ENCODE measurements around the gene SCTR. TPM values are rescaled to one million over a fixed set of nuclear protein-coding genes. Genes with fewer than 3 reads are reported as not detected.

The SCTR gene
- total and polyA plus RNA-seq, 2 of the 13 experiments (the other 11 are each of a cell fraction or from before 2014, with no cell fraction given): not detected

DNA sequence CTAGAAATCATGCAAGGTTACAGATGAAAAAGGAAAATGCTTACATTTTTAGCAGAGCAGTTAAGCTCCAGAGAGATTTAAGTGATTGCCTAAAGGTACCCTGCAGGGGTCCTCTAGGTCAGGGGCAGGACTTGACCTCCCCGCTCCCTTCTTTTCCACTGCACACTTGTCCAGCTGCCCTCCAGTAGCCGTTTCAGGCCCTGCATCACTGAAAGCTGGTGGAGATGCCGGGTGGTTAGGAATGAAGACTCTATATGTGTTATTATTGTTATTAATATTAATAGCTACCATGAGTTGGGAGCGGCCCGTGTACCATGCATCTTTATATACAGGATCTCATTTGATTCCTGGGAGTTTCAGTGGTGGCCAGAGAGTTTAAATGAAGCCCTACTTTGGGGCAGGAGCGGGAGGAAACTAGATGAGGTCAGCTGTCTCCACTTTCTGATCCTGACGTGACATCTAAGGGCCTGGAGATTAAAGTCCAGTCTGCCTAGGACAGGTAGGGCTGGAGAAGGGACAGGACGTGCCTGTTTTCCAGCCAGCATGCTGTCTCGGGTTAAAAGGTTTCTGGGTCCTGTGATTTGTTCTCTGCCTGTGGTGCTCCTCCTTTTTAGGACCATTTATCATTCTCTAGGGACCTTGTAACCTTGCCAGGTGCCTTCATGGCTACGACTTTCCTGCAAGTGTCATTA lies 90.5 kb downstream of the SCTR start (continued):
- TF ChIP-seq PRMT3 (CRISPR knock-in tag; IDR thresholded peaks at IDR 0.05; ENCODE audit: borderline replicate concordance, low read depth) (no peak), ZNF335 (CRISPR knock-in tag; IDR thresholded peaks at IDR 0.05) (no peak), FOSL2 (CRISPR knock-in tag; IDR thresholded peaks at IDR 0.05) (peak; percentile 45; the same call in 1 of the 2 replicates), NPAS2 (CRISPR knock-in tag; IDR thresholded peaks at IDR 0.05; ENCODE audit: borderline replicate concordance) (no peak), ZNF646 (CRISPR knock-in tag; IDR thresholded peaks at IDR 0.05) (no peak), NFATC3 (CRISPR knock-in tag; IDR thresholded peaks at IDR 0.05) (no peak), NCOA2 (CRISPR knock-in tag; IDR thresholded peaks at IDR 0.05) (peak; percentile 27), ZNF569 (CRISPR knock-in tag; IDR thresholded peaks at IDR 0.05; ENCODE audit: borderline replicate concordance) (no peak), TFE3 (CRISPR knock-in tag; IDR thresholded peaks at IDR 0.05) (peak; percentile 61; the same call in 1 of the 2 replicates), CEBPB (IDR thresholded peaks at IDR 0.05; ENCODE audit: borderline replicate concordance, low read depth, low read length) (no peak), ZNF296 (CRISPR knock-in tag; conservative IDR thresholded peaks at IDR 0.05) (no peak), ZNF577 (CRISPR knock-in tag; IDR thresholded peaks at IDR 0.05; ENCODE audit: borderline replicate concordance, low read depth) (no peak), NFE2 (CRISPR knock-in tag; IDR thresholded peaks at IDR 0.05) (no peak), SOX6 (IDR thresholded peaks at IDR 0.05) (no peak), SOX6 (CRISPR knock-in tag; IDR thresholded peaks at IDR 0.05) (no peak; the same call in 1 of the 2 replicates), ZNF124 (CRISPR knock-in tag; IDR thresholded peaks at IDR 0.05) (no peak), RAD51 (IDR thresholded peaks at IDR 0.05; ENCODE audit: borderline replicate concordance) (no peak), ZNF253 (CRISPR knock-in tag; IDR thresholded peaks at IDR 0.05; ENCODE audit: borderline replicate concordance) (no peak), NRL (CRISPR knock-in tag; IDR thresholded peaks at IDR 0.05; ENCODE audit: borderline replicate concordance) (no peak), ZNF367 (CRISPR knock-in tag; IDR thresholded peaks at IDR 0.05; ENCODE audit: borderline replicate concordance) (no peak)
- TF ChIP-seq, protein P1, sequence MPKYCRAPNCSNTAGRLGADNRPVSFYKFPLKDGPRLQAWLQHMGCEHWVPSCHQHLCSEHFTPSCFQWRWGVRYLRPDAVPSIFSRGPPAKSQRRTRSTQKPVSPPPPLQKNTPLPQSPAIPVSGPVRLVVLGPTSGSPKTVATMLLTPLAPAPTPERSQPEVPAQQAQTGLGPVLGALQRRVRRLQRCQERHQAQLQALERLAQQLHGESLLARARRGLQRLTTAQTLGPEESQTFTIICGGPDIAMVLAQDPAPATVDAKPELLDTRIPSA (CRISPR knock-in tag; IDR thresholded peaks at IDR 0.05; ENCODE audit: borderline replicate concordance): no peak
